Naive thymus-derived CD4-positive, alpha-beta T cell (primary cell): ENCODE data around the gene DCUN1D1. TPM values are rescaled to one million over a fixed set of nuclear protein-coding genes. Genes with fewer than 3 reads are reported as not detected.

ENCODE experiments used
- ATAC-seq: fragments of 150-1000 bp; cut with Tn5 transposase; 2 replicates; pipeline ENCODE4 v1.10.0; 2021; ENCODE audit warnings: mild to moderate bottlenecking, moderate library complexity
- CTCF ChIA-PET: fragments of 350-600 bp; sonication (Branson Sonifier 250); formaldehyde crosslinking; loops from one replicate; lab custom pipeline; 2021; ENCODE audit warnings: antibody characterized with exemption; lab: Charles Lee
- POLR2A ChIA-PET: fragments of 350-600 bp; sonication (Branson Sonifier 250); formaldehyde crosslinking; loops from one replicate; lab custom pipeline; 2021; ENCODE audit warnings: antibody characterized with exemption, inconsistent platforms; lab: Charles Lee
- DNase-seq, 9 donors: peaks; one replicate each; pipeline versions ENCODE4 v3.0.0 to v3.0.0-alpha.2; 2020 to 2022; ENCODE audit warnings: mixed read lengths in 1 of 9
- H3K27ac ChIP-seq: one replicate; pipeline ENCODE4 v1.7.0; 2013; ENCODE audit warnings: mild to moderate bottlenecking, low read depth, low read length, moderate library complexity
- H3K27me3 ChIP-seq, 2 donors: one replicate each; pipeline ENCODE4 v1.7.0; 2013; ENCODE audit warnings: low read length in 2 of 2, mild to moderate bottlenecking in 2 of 2, moderate library complexity in 2 of 2; ENCODE audit not compliant: control insufficient read depth in 2 of 2, insufficient read depth in 2 of 2
- H3K36me3 ChIP-seq, 3 experiments: 1 replicate in 2 of 3; 2 replicates in 1 of 3; pipeline ENCODE4 v1.7.0; 2013; ENCODE audit warnings: low read length in 3 of 3, mild to moderate bottlenecking in 3 of 3, moderate library complexity in 1 of 3; ENCODE audit not compliant: insufficient read depth in 3 of 3, control insufficient read depth in 2 of 3
- H3K4me1 ChIP-seq, 2 donors: one replicate each; pipeline ENCODE4 v1.7.0; 2013; ENCODE audit warnings: low read length in 2 of 2, mild to moderate bottlenecking in 2 of 2, moderate library complexity in 1 of 2; ENCODE audit not compliant: control insufficient read depth in 2 of 2, insufficient read depth in 2 of 2
- H3K4me3 ChIP-seq: 2 replicates; pipeline ENCODE4 v1.7.0; 2013; ENCODE audit warnings: mild to moderate bottlenecking, low read length
- H3K9me3 ChIP-seq, 3 experiments: 1 replicate in 2 of 3; 2 replicates in 1 of 3; pipeline ENCODE4 v1.7.0; 2013; ENCODE audit warnings: low read length in 3 of 3; ENCODE audit not compliant: control insufficient read depth in 2 of 3
- H3K27ac Mint-ChIP-seq, 9 donors: one replicate each; pipeline ENCODE4 v1.8.0; 2020 to 2022; ENCODE audit warnings: mixed read lengths in 9 of 9, mild to moderate bottlenecking in 8 of 9, moderate library complexity in 5 of 9, inconsistent platforms in 2 of 9
- H3K27me3 Mint-ChIP-seq, 5 donors: one replicate each; pipeline ENCODE4 v1.8.0; 2021 to 2022; ENCODE audit warnings: mixed read lengths in 5 of 5, mild to moderate bottlenecking in 1 of 5
- H3K36me3 Mint-ChIP-seq, 5 donors: one replicate each; pipeline ENCODE4 v1.8.0; 2020 to 2022; ENCODE audit warnings: mixed read lengths in 5 of 5, mild to moderate bottlenecking in 3 of 5, inconsistent platforms in 1 of 5
- H3K4me1 Mint-ChIP-seq, 7 donors: one replicate each; pipeline ENCODE4 v1.8.0; 2020 to 2022; ENCODE audit warnings: mixed read lengths in 7 of 7, mild to moderate bottlenecking in 3 of 7, inconsistent platforms in 1 of 7
- H3K4me3 Mint-ChIP-seq, 10 donors: one replicate each; pipeline ENCODE4 v1.8.0; 2020 to 2022; ENCODE audit warnings: mild to moderate bottlenecking in 10 of 10, mixed read lengths in 10 of 10, moderate library complexity in 6 of 10, inconsistent platforms in 2 of 10
- H3K9me3 Mint-ChIP-seq, 11 donors: one replicate each; pipeline ENCODE4 v1.8.0; 2020 to 2022; ENCODE audit warnings: mixed read lengths in 11 of 11, mild to moderate bottlenecking in 4 of 11, inconsistent platforms in 1 of 11, moderate library complexity in 1 of 11
- intact Hi-C, 2 donors: fragments of 100-400 bp; cut with micrococcal nuclease; formaldehyde crosslinking; loops; one replicate each; pipeline ENCODE4 v1.15.1; 2023
- polyA plus RNA-seq, 2 donors: library from polyadenylated mRNA; unstranded; fragments of 300-500 nt; fragmentation: Illumina TruSeq; gene quantifications; one replicate each; pipeline ENCODE4 v1.2.3, GENCODE V29; 2021
- total RNA-seq, 6 experiments: library from RNA in 5 of 6; stranded (reverse) in 5 of 6; gene quantifications; 1 replicate in 5 of 6; 2 replicates in 1 of 6; pipeline ENCODE4 v1.2.3 and lab custom pipeline; 2021 to 2026

DCUN1D1 gene
- total and polyA plus RNA-seq, 7 experiments from 2014 or later, result 22.2 to 53.0 (median 31.1) TPM

DNA sequence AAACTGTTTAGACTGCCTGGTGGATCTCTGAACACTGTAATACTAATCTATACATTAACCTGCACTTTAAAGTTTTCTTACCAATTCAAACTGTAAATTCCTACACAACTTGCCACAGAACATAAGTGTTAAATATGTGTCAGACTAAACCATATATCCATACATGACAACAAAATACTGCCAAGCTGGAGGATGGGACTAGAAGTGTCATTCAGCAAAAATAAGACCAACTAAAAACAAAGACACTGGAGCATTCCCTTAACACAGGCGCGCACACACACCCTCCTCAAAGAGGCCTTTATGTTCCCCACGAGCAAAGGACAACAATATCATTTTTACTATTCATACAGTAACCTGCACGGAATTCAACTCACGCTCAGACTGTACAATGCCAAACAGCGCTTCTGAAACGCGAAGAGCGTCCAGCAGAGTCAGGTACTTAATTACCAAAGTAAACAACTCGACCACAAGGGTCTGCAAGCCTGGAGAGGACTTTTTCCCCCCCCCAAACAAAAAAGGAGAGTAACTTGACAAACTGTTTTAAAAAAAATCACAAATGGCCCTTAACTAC lies 1.1 kb downstream of the DCUN1D1 start:
- no peaks in the 10 kb centered on the region for H3K36me3 Mint-ChIP-seq
- H3K4me1 Mint-ChIP-seq, result peaks cover 17 to 54% (median 45%) of the 10 kb centered on the region in 7 donors
- ATAC-seq (no peak), DNase-seq (no peak)
- POLR2A ChIA-PET, result interaction anchor here (0.5 to 2.2 kb wide), 4 partner anchors 10 to 603 kb away, joined by 3 to 17 read pairs (median 4); no protein-coding TSS in a partner anchor
- H3K27ac ChIP-seq, result peak overlapping the region; percentile 74
- no peaks in the 10 kb centered on the region for H3K9me3 Mint-ChIP-seq
- no peaks in the 10 kb centered on the region for H3K27me3 Mint-ChIP-seq
- no peaks in the 10 kb centered on the region for H3K27me3 ChIP-seq
- peak overlapping the region in 9 of 10 donors; percentile 87 to 97 (median 91) for H3K4me3 Mint-ChIP-seq
- no peaks in the 10 kb centered on the region for H3K9me3 ChIP-seq
- peak overlapping the region; percentile 73 to 95 (median 87) for H3K27ac Mint-ChIP-seq
- peaks cover 0 to 3% (median 0%) of the 10 kb centered on the region in 3 experiments for H3K36me3 ChIP-seq
- CTCF ChIA-PET, result interaction anchor here (0.6 to 0.8 kb wide), 2 partner anchors 68 to 114 kb away, joined by 3 to 4 read pairs; no protein-coding TSS in a partner anchor
- H3K4me3 ChIP-seq, result peak overlapping the region; percentile 75
- peaks cover 18 to 20% of the 10 kb centered on the region in 2 donors for H3K4me1 ChIP-seq
- intact Hi-C loops, result loop anchor here (1.0 to 2.0 kb wide), 4 partner anchors 10 to 70 kb away; no protein-coding TSS in a partner anchor

DNA sequence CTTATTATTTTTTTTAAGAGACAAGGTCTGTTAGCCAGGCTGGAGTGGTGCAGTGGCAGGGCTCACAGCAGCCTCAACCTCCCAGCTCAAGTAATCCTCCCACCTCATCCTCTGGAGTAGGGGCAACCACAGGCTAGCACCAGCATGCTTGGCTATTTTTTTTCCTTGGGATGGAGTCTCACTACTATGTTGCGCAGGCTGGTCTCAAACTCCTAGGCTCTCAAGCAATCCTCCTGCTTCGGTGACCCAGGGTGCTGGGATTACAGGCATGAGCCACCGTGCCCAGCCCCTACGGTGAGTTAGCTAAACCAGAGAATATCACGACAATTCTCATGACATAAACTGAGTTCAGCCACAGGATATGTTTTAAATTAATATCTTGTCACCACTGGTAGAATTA lies 2.0 kb downstream of the DCUN1D1 start:
- no peak for DNase-seq
- no peak overlapping the region for H3K27ac ChIP-seq
- peaks cover 18 to 20% of the 10 kb centered on the region in 2 donors for H3K4me1 ChIP-seq
- CTCF ChIA-PET, result interaction anchor here (0.8 kb wide), 1 partner anchor 67 kb away, joined by 4 read pairs; no protein-coding TSS in a partner anchor
- H3K9me3 Mint-ChIP-seq, result no peaks in the 10 kb centered on the region
- no peaks in the 10 kb centered on the region for H3K9me3 ChIP-seq
- H3K27ac Mint-ChIP-seq, result peak overlapping the region in 7 of 9 donors; percentile 19 to 83 (median 32)
- intact Hi-C loops, result loop anchor here in 1 of 2 donors (2.0 kb wide), 2 partner anchors 14 to 70 kb away; no protein-coding TSS in a partner anchor
- H3K27me3 Mint-ChIP-seq, result no peaks in the 10 kb centered on the region
- POLR2A ChIA-PET, result interaction anchor here (2.2 kb wide), 1 partner anchor 9 kb away, joined by 17 read pairs; no protein-coding TSS in a partner anchor
- no peaks in the 10 kb centered on the region for H3K36me3 Mint-ChIP-seq
- H3K4me3 Mint-ChIP-seq, result peak overlapping the region in 8 of 10 donors; percentile 3 to 97 (median 89)
- ATAC-seq, result no peak
- H3K27me3 ChIP-seq, result no peaks in the 10 kb centered on the region
- peaks cover 0 to 3% (median 0%) of the 10 kb centered on the region in 3 experiments for H3K36me3 ChIP-seq
- peaks cover 17 to 54% (median 45%) of the 10 kb centered on the region in 7 donors for H3K4me1 Mint-ChIP-seq
- H3K4me3 ChIP-seq, result no peak overlapping the region

DNA sequence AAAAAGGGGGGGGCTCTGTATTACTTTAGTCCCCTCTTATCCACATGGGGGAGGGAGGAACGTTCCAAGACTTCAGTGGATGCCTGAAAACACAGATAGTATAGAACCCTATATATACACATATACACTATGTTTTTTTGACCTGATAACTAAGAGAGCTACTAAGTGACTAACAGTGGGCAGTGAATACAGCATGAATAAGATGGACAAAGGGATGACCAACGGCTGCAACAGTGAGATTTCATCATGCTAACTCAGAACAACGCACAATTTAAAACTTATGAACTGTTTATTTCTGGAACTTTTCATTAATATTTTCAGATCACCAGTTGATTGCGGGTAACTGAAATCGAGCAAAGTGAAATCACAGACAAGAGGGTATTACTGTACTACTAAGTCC lies 7.3 kb downstream of the DCUN1D1 start:
- Histone ChIP-seq H3K9me3 (no peaks in the 10 kb centered on the region), H3K36me3 (no peaks in the 10 kb centered on the region), H3K4me3 (no peak overlapping the region), H3K27ac (no peak overlapping the region), H3K27me3 (no peaks in the 10 kb centered on the region), H3K4me1 (peaks cover 0 to 6% of the 10 kb centered on the region in 2 donors)
- H3K9me3 Mint-ChIP-seq, result no peaks in the 10 kb centered on the region
- no peak overlapping the region for H3K4me3 Mint-ChIP-seq
- H3K4me1 Mint-ChIP-seq, result peaks cover 26 to 71% (median 65%) of the 10 kb centered on the region in 7 donors
- ATAC-seq (no peak), DNase-seq (no peak)
- no peak overlapping the region for H3K27ac Mint-ChIP-seq
- intact Hi-C loops, result no loop called here
- H3K27me3 Mint-ChIP-seq, result no peaks in the 10 kb centered on the region
- peaks cover 0 to 2% (median 0%) of the 10 kb centered on the region in 5 donors for H3K36me3 Mint-ChIP-seq
- ChIA-PET POLR2A (no interaction called here), CTCF (no interaction called here)

DNA sequence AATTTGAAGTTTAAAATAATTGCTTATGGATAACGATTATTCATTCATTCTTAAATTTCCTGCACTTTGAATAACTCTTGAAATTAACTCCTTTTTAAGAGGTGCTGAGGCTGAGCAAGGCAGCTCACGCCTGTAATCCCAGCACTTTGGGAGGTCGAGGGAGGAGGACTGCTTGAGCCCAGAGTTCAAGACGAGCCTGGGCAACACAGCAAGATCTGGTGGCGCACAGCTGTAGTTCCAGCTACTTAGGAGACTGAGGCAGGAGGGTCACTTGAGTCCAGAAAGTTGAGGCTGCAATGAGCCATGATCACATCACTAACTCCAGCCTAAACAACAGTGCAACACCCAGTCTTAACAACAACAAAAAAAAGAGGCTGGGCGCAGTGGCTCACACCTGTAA lies 8.0 kb downstream of the DCUN1D1 start:
- no peak for ATAC-seq
- DNase-seq, result no peak
- intact Hi-C loops, result no loop called here
- H3K4me3 Mint-ChIP-seq, result no peak overlapping the region
- Histone ChIP-seq H3K4me1 (peaks cover 0 to 13% of the 10 kb centered on the region in 2 donors), H3K4me3 (no peak overlapping the region), H3K9me3 (no peaks in the 10 kb centered on the region), H3K27me3 (no peaks in the 10 kb centered on the region), H3K36me3 (no peaks in the 10 kb centered on the region), H3K27ac (no peak overlapping the region)
- H3K27me3 Mint-ChIP-seq, result no peaks in the 10 kb centered on the region
- peaks cover 33 to 73% (median 69%) of the 10 kb centered on the region in 7 donors for H3K4me1 Mint-ChIP-seq
- H3K9me3 Mint-ChIP-seq, result no peaks in the 10 kb centered on the region
- peak overlapping the region in 1 of 9 donors; percentile 4 for H3K27ac Mint-ChIP-seq
- H3K36me3 Mint-ChIP-seq, result peaks cover 0 to 2% (median 0%) of the 10 kb centered on the region in 5 donors
- CTCF ChIA-PET, result no interaction called here
- POLR2A ChIA-PET, result interaction anchor here (1.4 kb wide), 1 partner anchor 9 kb away, joined by 3 read pairs; no protein-coding TSS in a partner anchor

DNA sequence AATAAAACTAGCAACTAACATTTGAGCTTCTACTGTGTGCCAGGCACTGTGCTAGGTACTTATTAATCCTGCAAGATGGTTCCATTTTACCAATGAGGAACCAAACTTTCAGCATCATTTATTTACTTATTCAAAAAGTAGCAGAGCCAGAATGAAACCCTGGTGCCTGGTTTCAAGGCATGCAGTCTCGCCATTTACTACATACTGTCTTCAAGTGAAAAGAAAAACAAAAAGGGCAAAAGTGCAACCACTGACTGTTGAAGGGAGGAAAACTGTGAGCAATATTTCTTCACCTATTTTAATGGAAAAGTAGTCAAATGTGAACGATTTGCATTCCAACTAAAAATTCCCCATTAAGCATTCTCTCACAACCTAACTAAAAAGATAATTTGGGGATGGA lies 8.7 kb downstream of the DCUN1D1 start:
- intact Hi-C loops, result no loop called here
- H3K4me3 ChIP-seq, result no peak overlapping the region
- Mint-ChIP-seq H3K9me3 (no peaks in the 10 kb centered on the region), H3K27ac (peak overlapping the region in 2 of 9 donors; percentile 9 to 22), H3K36me3 (peaks cover 0 to 2% (median 0%) of the 10 kb centered on the region in 5 donors), H3K4me1 (peaks cover 38 to 75% (median 69%) of the 10 kb centered on the region in 7 donors), H3K4me3 (no peak overlapping the region), H3K27me3 (no peaks in the 10 kb centered on the region)
- no peaks in the 10 kb centered on the region for H3K9me3 ChIP-seq
- ChIA-PET POLR2A (interaction anchor here (1.4 kb wide), 1 partner anchor 10 kb away, joined by 3 read pairs; no protein-coding TSS in a partner anchor), CTCF (interaction anchor here (0.7 kb wide), 1 partner anchor 10 kb away, joined by 3 read pairs; no protein-coding TSS in a partner anchor)
- ATAC-seq (no peak), DNase-seq (no peak)
- H3K4me1 ChIP-seq, result peaks cover 0 to 17% of the 10 kb centered on the region in 2 donors
- no peaks in the 10 kb centered on the region for H3K27me3 ChIP-seq
- no peak overlapping the region for H3K27ac ChIP-seq
- no peaks in the 10 kb centered on the region for H3K36me3 ChIP-seq

DNA sequence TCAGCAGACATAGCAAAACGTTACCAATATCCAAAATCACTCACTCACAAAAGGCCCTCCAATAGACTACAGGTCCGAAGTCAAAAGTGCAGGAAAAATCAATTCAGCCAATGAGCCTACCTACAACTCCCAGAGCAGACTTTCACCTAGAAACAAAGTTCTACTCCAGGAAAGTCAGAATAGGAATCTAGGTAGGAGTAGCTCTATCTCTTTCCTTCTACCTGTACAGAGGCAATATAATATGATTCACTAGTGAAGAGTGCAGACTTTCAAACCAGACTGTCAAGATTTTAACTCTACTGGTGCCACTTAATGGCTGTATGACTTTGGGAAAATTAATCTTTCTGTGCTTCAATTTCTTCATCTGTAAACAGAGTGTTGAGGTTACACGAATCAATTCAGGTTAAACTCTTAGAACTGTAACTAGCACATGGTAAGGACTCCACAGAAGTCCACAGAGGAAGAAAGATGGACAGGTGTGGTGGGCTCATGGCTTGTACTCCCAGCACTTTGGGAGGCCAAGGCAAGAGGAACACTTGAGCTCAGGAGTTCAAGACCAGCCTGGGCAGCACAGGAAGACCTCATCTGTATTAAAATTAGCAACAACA lies 9.4 kb downstream of the DCUN1D1 start:
- no peak for ATAC-seq
- no peak overlapping the region for H3K27ac ChIP-seq
- peaks cover 0 to 17% of the 10 kb centered on the region in 2 donors for H3K4me1 ChIP-seq
- H3K4me3 ChIP-seq, result no peak overlapping the region
- no peak for DNase-seq
- intact Hi-C loops, result no loop called here
- H3K36me3 Mint-ChIP-seq, result peaks cover 0 to 5% (median 3%) of the 10 kb centered on the region in 5 donors
- peaks cover 44 to 75% (median 69%) of the 10 kb centered on the region in 7 donors for H3K4me1 Mint-ChIP-seq
- H3K4me3 Mint-ChIP-seq, result peak overlapping the region in 1 of 10 donors; percentile 41
- ChIA-PET POLR2A (interaction anchor here (1.4 kb wide), 1 partner anchor 10 kb away, joined by 3 read pairs; no protein-coding TSS in a partner anchor), CTCF (interaction anchor here (0.7 kb wide), 1 partner anchor 9 kb away, joined by 3 read pairs; no protein-coding TSS in a partner anchor)
- H3K27me3 ChIP-seq, result no peaks in the 10 kb centered on the region
- peak overlapping the region in 2 of 9 donors; percentile 6 to 13 for H3K27ac Mint-ChIP-seq
- H3K9me3 ChIP-seq, result no peaks in the 10 kb centered on the region
- H3K9me3 Mint-ChIP-seq, result no peaks in the 10 kb centered on the region
- H3K36me3 ChIP-seq, result no peaks in the 10 kb centered on the region
- H3K27me3 Mint-ChIP-seq, result no peaks in the 10 kb centered on the region
